SKM-1 treated with dmso at 0.1 percent for 144 hours (cell line): ENCODE results near the gene KIRREL3.

ENCODE experiments used
- DNase-seq: peaks from one replicate; lab custom pipeline; 2025; ENCODE audit not compliant: unreplicated experiment; lab: John Stamatoyannopoulos, UW

The KIRREL3 gene

GRCh38 chr11:126834149-126834548, 166.4 kb downstream of the KIRREL3 start:
- no peak for DNase-seq

- DNase-seq: no peak
These were observed 167.5 kb downstream of the KIRREL3 start for GRCh38 chr11:126833065-126833464.

- no peak for DNase-seq
These were observed 168.2 kb downstream of the KIRREL3 start for GRCh38 chr11:126832387-126832786.

GRCh38 chr11:126830216-126830806, 170.3 kb downstream of the KIRREL3 start:
- no peak for DNase-seq

GRCh38 chr11:126829716-126830115, 170.9 kb downstream of the KIRREL3 start:
- no peak for DNase-seq

- no peak for DNase-seq
These were observed 176.4 kb downstream of the KIRREL3 start for GRCh38 chr11:126824035-126824607.

GRCh38 chr11:126823274-126823673, 177.3 kb downstream of the KIRREL3 start:
- DNase-seq: no peak

GRCh38 chr11:126821827-126822226, 178.7 kb downstream of the KIRREL3 start:
- no peak for DNase-seq

- no peak for DNase-seq
These were observed 181.4 kb downstream of the KIRREL3 start for GRCh38 chr11:126819194-126819593.

GRCh38 chr11:126817523-126818450, 182.8 kb downstream of the KIRREL3 start:
- no peak for DNase-seq

- DNase-seq: no peak
These were observed 183.5 kb downstream of the KIRREL3 start for GRCh38 chr11:126817096-126817495.

GRCh38 chr11:126816645-126817044, 183.9 kb downstream of the KIRREL3 start:
- DNase-seq: no peak

GRCh38 chr11:126815111-126815510, 185.5 kb downstream of the KIRREL3 start:
- DNase-seq: no peak

- DNase-seq: no peak
These were observed 189.8 kb downstream of the KIRREL3 start for GRCh38 chr11:126810776-126811175.

GRCh38 chr11:126809514-126810289, 190.9 kb downstream of the KIRREL3 start:
- no peak for DNase-seq

GRCh38 chr11:126808836-126809235, 191.7 kb downstream of the KIRREL3 start:
- DNase-seq: no peak

- no peak for DNase-seq
These were observed 192.3 kb downstream of the KIRREL3 start for GRCh38 chr11:126808296-126808695.

GRCh38 chr11:126805870-126806269, 194.7 kb downstream of the KIRREL3 start:
- no peak for DNase-seq

GRCh38 chr11:126804363-126804762, 196.2 kb downstream of the KIRREL3 start:
- no peak for DNase-seq

GRCh38 chr11:126800009-126800408, 200.6 kb downstream of the KIRREL3 start:
- no peak for DNase-seq

GRCh38 chr11:126797457-126798169, 203.0 kb downstream of the KIRREL3 start:
- DNase-seq: no peak
